HEK293 (cell line): ENCODE measurements around the gene SLAMF9.

Source experiments
- CTCF ChIA-PET: fragments of 350-600 bp; formaldehyde crosslinking; extraction: SDS; loops from one replicate; lab custom pipeline; 2021; ENCODE audit warnings: antibody characterized with exemption; lab: Yijun Ruan, JAX
- POLR2A ChIA-PET: fragments of 300-600 bp; formaldehyde crosslinking; extraction: SDS; loops from one replicate; lab custom pipeline; 2020; ENCODE audit warnings: antibody characterized with exemption, inconsistent platforms; lab: Yijun Ruan, JAX
- H3K27ac ChIP-seq: fragments of 200-500 bp; sonication (Bioruptor generic); 2 replicates; pipeline ENCODE4 v1.5.1; 2014; ENCODE audit warnings: low read depth, low read length, control low read depth, inconsistent platforms; ENCODE audit errors: extremely low read depth
- H3K36me3 ChIP-seq, 2 experiments: fragments of 200-500 bp in 1 of 2; sonication (Bioruptor generic) in 1 of 2; 1 replicate in 1 of 2; 2 replicates in 1 of 2; pipeline ENCODE4 v1.5.1; 2014 to 2017; ENCODE audit warnings: inconsistent platforms in 2 of 2, low read length in 2 of 2; ENCODE audit not compliant: control insufficient read depth in 2 of 2, insufficient read depth in 1 of 2
- H3K4me1 ChIP-seq: fragments of 200-500 bp; sonication (Bioruptor generic); 2 replicates; pipeline ENCODE4 v1.5.1; 2014; ENCODE audit warnings: mild to moderate bottlenecking, low read length, inconsistent platforms; ENCODE audit not compliant: control insufficient read depth, insufficient read depth
- H3K4me3 ChIP-seq: 2 replicates; pipeline ENCODE4 v1.5.1; 2011; ENCODE audit warnings: low read depth, mild to moderate bottlenecking, control low read depth, low read length, moderate library complexity
- H3K9me3 ChIP-seq: fragments of 200-500 bp; sonication (Bioruptor generic); 2 replicates; pipeline ENCODE4 v1.5.1; 2014; ENCODE audit warnings: low read depth, low read length, inconsistent platforms; ENCODE audit not compliant: control insufficient read depth, insufficient read depth
- AEBP2 ChIP-seq: fragments of 450-650 bp; formaldehyde crosslinking; IDR thresholded peaks from 2 replicates; pipeline ENCODE4 v1.5.1; 2016; ENCODE audit warnings: missing biosample characterization, missing genetic modification characterization, borderline replicate concordance
- OVOL3 ChIP-seq: fragments of 450-650 bp; formaldehyde crosslinking; IDR thresholded peaks from 2 replicates; pipeline ENCODE4 v1.5.1; 2016; ENCODE audit warnings: missing biosample characterization, missing genetic modification characterization
- PRDM1 ChIP-seq: fragments of 450-650 bp; formaldehyde crosslinking; IDR thresholded peaks from 2 replicates; pipeline ENCODE4; 2016; ENCODE audit warnings: missing biosample characterization, missing genetic modification characterization
- PRDM2 ChIP-seq: fragments of 450-650 bp; formaldehyde crosslinking; IDR thresholded peaks from 2 replicates; pipeline ENCODE4 v1.5.1; 2016; ENCODE audit warnings: missing biosample characterization, missing genetic modification characterization, borderline replicate concordance
- REST ChIP-seq: fragments of 450-650 bp; formaldehyde crosslinking; IDR thresholded peaks from 2 replicates; pipeline ENCODE4 v1.5.1; 2016; ENCODE audit warnings: missing biosample characterization, missing genetic modification characterization
- TCF7L2 ChIP-seq: IDR thresholded peaks from 2 replicates; pipeline ENCODE4 v1.6.1; 2011; ENCODE audit warnings: low read depth, mild to moderate bottlenecking, inconsistent platforms, low read length, moderate library complexity, borderline replicate concordance
- TSHZ1 ChIP-seq: fragments of 450-650 bp; formaldehyde crosslinking; IDR thresholded peaks from 2 replicates; pipeline ENCODE4 v1.5.1; 2016; ENCODE audit warnings: missing biosample characterization, missing genetic modification characterization, borderline replicate concordance
- ZBTB17 ChIP-seq: fragments of 450-650 bp; formaldehyde crosslinking; IDR thresholded peaks from 2 replicates; pipeline ENCODE4 v1.5.1; 2016; ENCODE audit warnings: missing biosample characterization, missing genetic modification characterization
- ZBTB21 ChIP-seq: fragments of 450-650 bp; formaldehyde crosslinking; IDR thresholded peaks from 2 replicates; pipeline ENCODE4 v1.5.1; 2017; ENCODE audit warnings: missing biosample characterization, missing genetic modification characterization
- ZFP37 ChIP-seq: fragments of 450-650 bp; formaldehyde crosslinking; IDR thresholded peaks from 2 replicates; pipeline ENCODE4 v1.5.1; 2016; ENCODE audit warnings: missing biosample characterization, missing genetic modification characterization
- ZNF248 ChIP-seq: fragments of 450-650 bp; formaldehyde crosslinking; IDR thresholded peaks from 2 replicates; pipeline ENCODE4 v1.5.1; 2017; ENCODE audit warnings: missing biosample characterization, missing genetic modification characterization
- ZNF292 ChIP-seq: fragments of 450-650 bp; formaldehyde crosslinking; IDR thresholded peaks from 2 replicates; pipeline ENCODE4 v1.5.1; 2016; ENCODE audit warnings: low read depth, missing biosample characterization, missing genetic modification characterization, borderline replicate concordance
- ZNF335 ChIP-seq: fragments of 450-650 bp; formaldehyde crosslinking; conservative IDR thresholded peaks from 2 replicates; pipeline ENCODE4 v1.5.1; 2016; ENCODE audit warnings: missing biosample characterization, missing genetic modification characterization
- ZNF501 ChIP-seq: fragments of 450-650 bp; formaldehyde crosslinking; IDR thresholded peaks from 2 replicates; pipeline ENCODE4 v1.5.1; 2016; ENCODE audit warnings: missing biosample characterization, missing genetic modification characterization
- ZNF529 ChIP-seq: fragments of 450-650 bp; formaldehyde crosslinking; IDR thresholded peaks from 2 replicates; pipeline ENCODE4 v1.5.1; 2017; ENCODE audit warnings: missing genetic modification characterization, missing biosample characterization; ENCODE audit not compliant: insufficient replicate concordance
- ZNF558 ChIP-seq: fragments of 450-650 bp; formaldehyde crosslinking; IDR thresholded peaks from 2 replicates; pipeline ENCODE4 v1.5.1; 2016; ENCODE audit warnings: missing biosample characterization, missing genetic modification characterization
- ZNF629 ChIP-seq: fragments of 450-650 bp; formaldehyde crosslinking; IDR thresholded peaks from 2 replicates; pipeline ENCODE4 v1.5.1; 2017; ENCODE audit warnings: missing biosample characterization, missing genetic modification characterization
- ZNF670 ChIP-seq: fragments of 450-650 bp; formaldehyde crosslinking; IDR thresholded peaks from 2 replicates; pipeline ENCODE4 v1.5.1; 2016; ENCODE audit warnings: missing biosample characterization, missing genetic modification characterization, low read depth
- ZSCAN4 ChIP-seq: fragments of 450-650 bp; formaldehyde crosslinking; IDR thresholded peaks from 2 replicates; pipeline ENCODE4 v1.5.1; 2017; ENCODE audit warnings: missing biosample characterization, missing genetic modification characterization

SLAMF9 gene

GRCh38 chr1:159968901-159969300 is 14.9 kb upstream of the SLAMF9 start:
- POLR2A ChIA-PET: interaction anchor here (0.5 to 1.2 kb wide), 2 partner anchors 33 to 1348 kb away, joined by 4 read pairs; no protein-coding TSS in a partner anchor
- TF ChIP-seq ZBTB21 (tag by site-specific recombination) (no peak), ZNF629 (tag by site-specific recombination) (no peak), ZNF529 (tag by site-specific recombination) (no peak), ZNF292 (tag by site-specific recombination) (no peak), ZNF670 (tag by site-specific recombination) (no peak), TCF7L2 (no peak), ZNF558 (tag by site-specific recombination) (no peak), OVOL3 (tag by site-specific recombination) (no peak), AEBP2 (tag by site-specific recombination) (no peak), TSHZ1 (no peak), PRDM2 (tag by site-specific recombination) (no peak), REST (no peak), ZSCAN4 (tag by site-specific recombination) (no peak), ZBTB17 (tag by site-specific recombination) (no peak), PRDM1 (no peak), ZNF248 (tag by site-specific recombination) (no peak), ZNF335 (no peak), ZNF501 (tag by site-specific recombination) (no peak), ZFP37 (tag by site-specific recombination) (no peak)
- TF ChIP-seq, all 188 proteins: peak for 0
- CTCF ChIA-PET: interaction anchor here (0.6 to 3.8 kb wide), 5 partner anchors 24 to 76 kb away, joined by 3 to 22 read pairs (median 4); no protein-coding TSS in a partner anchor

More at GRCh38 chr1:159968901-159969300, 14.9 kb upstream of the SLAMF9 start:
- Histone ChIP-seq H3K4me1 (no peaks in the 10 kb centered on the region), H3K27ac (no peak overlapping the region), H3K4me3 (no peak overlapping the region), H3K36me3 (no peaks in the 10 kb centered on the region), H3K9me3 (no peaks in the 10 kb centered on the region)
